Ascending aorta (tissue), 2 donors: ENCODE data around the gene CALN1. TPM values are rescaled to one million over a fixed set of nuclear protein-coding genes. Genes with fewer than 3 reads are reported as not detected.

Experiments
- DNase-seq, 2 donors: peaks; one replicate each; pipeline ENCODE4 v3.0.0-alpha.2; 2019; ENCODE audit warnings: low spot score in 2 of 2
- H3K27ac ChIP-seq, 2 donors: fragments of 200-600 bp; sonication (generic); one replicate each; pipeline ENCODE4 v1.5.1; 2016 to 2017; ENCODE audit warnings: mild to moderate bottlenecking in 1 of 2
- H3K27me3 ChIP-seq: fragments of 200-600 bp; sonication (generic); one replicate; pipeline ENCODE4 v1.5.1; 2017
- H3K36me3 ChIP-seq, 2 donors: fragments of 200-600 bp; sonication (generic); one replicate each; pipeline ENCODE4 v1.5.1; 2016
- H3K4me1 ChIP-seq, 2 donors: fragments of 200-600 bp; sonication (generic); one replicate each; pipeline ENCODE4 v1.5.1; 2016 to 2017; ENCODE audit warnings: mild to moderate bottlenecking in 1 of 2
- H3K4me3 ChIP-seq, 2 donors: fragments of 200-600 bp; sonication (generic); one replicate each; pipeline ENCODE4 v1.5.1; 2016 to 2017; ENCODE audit warnings: mild to moderate bottlenecking in 1 of 2
- H3K9me3 ChIP-seq, 2 donors: fragments of 200-600 bp; sonication (generic); one replicate each; pipeline ENCODE4 v1.5.1; 2016
- intact Hi-C: fragments of 100-400 bp; cut with DNase I; formaldehyde crosslinking; loops from one replicate; pipeline ENCODE4 v1.15.1; 2023
- total RNA-seq: library from RNA; depleted of rRNA; stranded (reverse); fragments of >200 nt; gene quantifications from one replicate; pipeline ENCODE4 v1.1.0, GENCODE V29; 2016
- TF ChIP-seq, protein P1 (sequence below), 3 experiments: fragments of 200-600 bp in 2 of 3; fragments of 450-650 bp in 1 of 3; sonication (generic) in 2 of 3; IDR thresholded peaks; one replicate each; pipeline ENCODE4 v1.5.1; 2016 to 2019; ENCODE audit warnings: antibody characterized with exemption in 3 of 3, mild to moderate bottlenecking in 1 of 3, moderate library complexity in 1 of 3

The CALN1 gene
- total RNA-seq, 1 donor from 2014 or later: 1.2 TPM

DNA sequence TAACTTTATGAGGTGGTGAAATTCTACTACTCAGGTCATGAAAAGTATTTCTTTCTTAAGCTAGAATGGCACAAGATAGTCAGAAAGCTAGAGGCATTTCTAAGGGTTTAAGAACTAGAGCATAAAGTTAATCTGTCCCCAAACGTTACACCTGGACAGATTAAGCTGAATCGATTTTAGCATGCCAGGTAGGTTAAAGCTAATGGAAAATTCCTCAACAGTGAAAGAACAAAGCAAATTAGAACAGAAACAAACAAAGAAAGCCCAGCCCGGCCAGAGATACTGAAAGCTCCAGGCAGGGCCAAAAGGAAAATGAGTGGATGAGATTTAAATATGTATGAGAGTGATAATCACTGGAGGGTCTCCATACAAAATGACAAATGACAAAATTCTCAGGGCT lies 293.8 kb downstream of the CALN1 start:
- Histone ChIP-seq H3K9me3 (no peaks in the 10 kb centered on the region), H3K4me3 (no peak overlapping the region), H3K4me1 (no peaks in the 10 kb centered on the region), H3K27ac (no peak overlapping the region), H3K27me3 (no peaks in the 10 kb centered on the region), H3K36me3 (no peaks in the 10 kb centered on the region)
- DNase-seq: no peak
- TF ChIP-seq, protein P1, sequence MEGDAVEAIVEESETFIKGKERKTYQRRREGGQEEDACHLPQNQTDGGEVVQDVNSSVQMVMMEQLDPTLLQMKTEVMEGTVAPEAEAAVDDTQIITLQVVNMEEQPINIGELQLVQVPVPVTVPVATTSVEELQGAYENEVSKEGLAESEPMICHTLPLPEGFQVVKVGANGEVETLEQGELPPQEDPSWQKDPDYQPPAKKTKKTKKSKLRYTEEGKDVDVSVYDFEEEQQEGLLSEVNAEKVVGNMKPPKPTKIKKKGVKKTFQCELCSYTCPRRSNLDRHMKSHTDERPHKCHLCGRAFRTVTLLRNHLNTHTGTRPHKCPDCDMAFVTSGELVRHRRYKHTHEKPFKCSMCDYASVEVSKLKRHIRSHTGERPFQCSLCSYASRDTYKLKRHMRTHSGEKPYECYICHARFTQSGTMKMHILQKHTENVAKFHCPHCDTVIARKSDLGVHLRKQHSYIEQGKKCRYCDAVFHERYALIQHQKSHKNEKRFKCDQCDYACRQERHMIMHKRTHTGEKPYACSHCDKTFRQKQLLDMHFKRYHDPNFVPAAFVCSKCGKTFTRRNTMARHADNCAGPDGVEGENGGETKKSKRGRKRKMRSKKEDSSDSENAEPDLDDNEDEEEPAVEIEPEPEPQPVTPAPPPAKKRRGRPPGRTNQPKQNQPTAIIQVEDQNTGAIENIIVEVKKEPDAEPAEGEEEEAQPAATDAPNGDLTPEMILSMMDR (IDR thresholded peaks at IDR 0.05): no peak
- intact Hi-C loops: no loop called here

GRCh38 chr7:72114129-72114528 lies 298.0 kb downstream of the CALN1 start:
- no peaks in the 10 kb centered on the region for H3K36me3 ChIP-seq
- no peaks in the 10 kb centered on the region for H3K4me1 ChIP-seq
- H3K4me3 ChIP-seq: no peak overlapping the region
- TF ChIP-seq, protein P1 (IDR thresholded peaks at IDR 0.05): no peak
- no peaks in the 10 kb centered on the region for H3K27me3 ChIP-seq
- intact Hi-C loops: no loop called here
- no peak for DNase-seq
- no peaks in the 10 kb centered on the region for H3K9me3 ChIP-seq
- no peak overlapping the region for H3K27ac ChIP-seq

DNA sequence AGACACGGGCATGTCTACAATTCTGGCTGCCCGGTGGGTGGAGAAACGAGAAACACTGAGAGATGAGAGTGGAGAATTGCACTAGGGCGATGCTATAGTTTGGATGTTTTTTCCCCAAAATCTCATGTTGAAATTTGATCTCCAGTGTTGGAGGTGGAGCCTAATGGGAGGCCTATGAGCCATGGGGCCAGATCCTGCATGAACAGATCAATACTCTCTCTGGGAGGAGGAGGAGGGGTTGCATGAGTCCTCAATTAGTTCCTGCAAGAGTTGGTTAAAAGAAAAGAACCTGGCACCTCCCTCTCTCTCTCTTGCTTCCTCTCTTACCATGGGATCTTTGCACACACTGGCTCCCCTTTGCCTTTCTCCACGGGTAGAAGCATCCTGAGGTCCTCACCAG lies 299.1 kb downstream of the CALN1 start:
- no peak for DNase-seq
- intact Hi-C loops: no loop called here
- Histone ChIP-seq H3K27ac (no peak overlapping the region), H3K36me3 (no peaks in the 10 kb centered on the region), H3K9me3 (no peaks in the 10 kb centered on the region), H3K4me1 (no peaks in the 10 kb centered on the region), H3K4me3 (no peak overlapping the region), H3K27me3 (no peaks in the 10 kb centered on the region)
- TF ChIP-seq, protein P1 (IDR thresholded peaks at IDR 0.05): no peak

DNA sequence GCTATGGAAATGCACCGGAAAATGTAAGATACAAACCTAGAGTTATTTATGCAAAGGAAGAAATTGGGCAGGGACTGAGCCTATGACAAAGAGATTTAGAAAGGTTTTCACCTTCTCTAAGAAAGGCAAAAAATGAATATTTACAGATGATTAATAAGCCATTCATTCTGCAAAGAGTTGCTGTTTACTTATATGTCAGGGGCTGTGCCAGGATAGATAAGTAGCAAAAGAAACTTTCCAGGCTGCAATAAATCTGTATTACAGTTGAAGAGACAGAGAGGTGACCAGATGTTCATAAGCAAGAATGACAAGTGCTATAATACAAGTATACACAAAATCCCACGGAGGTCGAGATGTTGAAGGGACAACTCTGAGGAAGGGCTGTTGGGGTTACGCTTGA lies 299.6 kb downstream of the CALN1 start:
- Histone ChIP-seq H3K27me3 (no peaks in the 10 kb centered on the region), H3K4me3 (no peak overlapping the region), H3K9me3 (no peaks in the 10 kb centered on the region), H3K36me3 (no peaks in the 10 kb centered on the region), H3K4me1 (no peaks in the 10 kb centered on the region), H3K27ac (no peak overlapping the region)
- DNase-seq: no peak
- TF ChIP-seq, protein P1 (IDR thresholded peaks at IDR 0.05): no peak
- intact Hi-C loops: no loop called here

DNA sequence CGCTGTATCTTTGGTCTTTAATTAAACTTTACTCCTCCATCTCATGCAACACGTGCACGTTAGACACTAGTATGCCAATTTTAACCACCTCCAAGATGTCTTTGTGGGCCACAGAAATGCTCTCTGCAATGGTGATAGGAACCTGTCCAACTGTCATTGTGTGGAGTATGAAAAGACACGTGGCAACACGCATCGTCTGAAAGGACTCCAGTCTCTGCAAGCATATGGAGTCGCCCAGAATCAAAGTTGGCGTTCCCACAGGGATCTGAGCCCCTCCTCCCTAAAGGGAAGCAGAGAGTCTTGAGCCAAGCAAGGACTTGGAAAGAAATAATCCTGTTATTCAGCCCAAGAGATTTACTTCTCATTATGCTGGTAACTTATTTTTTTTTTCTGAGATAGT lies 301.1 kb downstream of the CALN1 start:
- H3K27ac ChIP-seq: no peak overlapping the region
- no peaks in the 10 kb centered on the region for H3K27me3 ChIP-seq
- DNase-seq: no peak
- no peaks in the 10 kb centered on the region for H3K4me1 ChIP-seq
- no peaks in the 10 kb centered on the region for H3K36me3 ChIP-seq
- no peaks in the 10 kb centered on the region for H3K9me3 ChIP-seq
- TF ChIP-seq, protein P1 (IDR thresholded peaks at IDR 0.05): no peak
- H3K4me3 ChIP-seq: no peak overlapping the region
- intact Hi-C loops: no loop called here

- TF ChIP-seq, protein P1 (IDR thresholded peaks at IDR 0.05): no peak
- intact Hi-C loops: no loop called here
Observed at GRCh38 chr7:72109566-72109965, 302.6 kb downstream of the CALN1 start.

More at GRCh38 chr7:72109566-72109965, 302.6 kb downstream of the CALN1 start:
- no peaks in the 10 kb centered on the region for H3K27me3 ChIP-seq
- H3K36me3 ChIP-seq: no peaks in the 10 kb centered on the region
- H3K27ac ChIP-seq: no peak overlapping the region
- H3K4me1 ChIP-seq: no peaks in the 10 kb centered on the region
- no peaks in the 10 kb centered on the region for H3K9me3 ChIP-seq
- H3K4me3 ChIP-seq: no peak overlapping the region
- DNase-seq: no peak
